Spinal cord (tissue), 10 donors: ENCODE data around the gene AUTS2. TPM values are rescaled to one million over a fixed set of nuclear protein-coding genes. Genes with fewer than 3 reads are reported as not detected.
A peak's percentile ranks its signal among the peaks of the same experiment; 100 is the strongest.

Experiments
- DNase-seq, 6 donors: peaks; one replicate each; pipeline versions ENCODE4 v3.0.0 to v3.0.0-alpha.2; 2013 to 2015; ENCODE audit warnings: low spot score in 6 of 6, low read depth in 4 of 6
- H3K27ac ChIP-seq: one replicate; pipeline ENCODE4 v1.5.1; 2013; ENCODE audit warnings: low read depth, low read length, control low read depth
- H3K27me3 ChIP-seq: one replicate; pipeline ENCODE4 v1.6.1; 2013; ENCODE audit warnings: low read length; ENCODE audit not compliant: control insufficient read depth, insufficient read depth
- H3K36me3 ChIP-seq: one replicate; pipeline ENCODE4 v1.6.1; 2013; ENCODE audit warnings: low read length; ENCODE audit not compliant: control insufficient read depth, insufficient read depth
- H3K4me1 ChIP-seq: one replicate; pipeline ENCODE4 v1.6.1; 2013; ENCODE audit warnings: low read length; ENCODE audit not compliant: control insufficient read depth, insufficient read depth
- H3K4me3 ChIP-seq: one replicate; pipeline ENCODE4 v1.5.1; 2013; ENCODE audit warnings: low read depth, low read length, control low read depth
- H3K9me3 ChIP-seq: one replicate; pipeline ENCODE4 v1.6.1; 2013; ENCODE audit warnings: low read length; ENCODE audit not compliant: control insufficient read depth, insufficient read depth
- WGBS: methylation state at CpG from one replicate; pipeline ENCODE4 v1.1.5; 2013; ENCODE audit warnings: missing lambda C conversion rate; ENCODE audit not compliant: insufficient coverage; 5-methylcytosine and 5-hydroxymethylcytosine counted together
- polyA plus RNA-seq, 2 donors: library from polyadenylated mRNA; unstranded; fragments of 120-200 nt; gene quantifications; one replicate each; pipeline ENCODE4 v1.2.1, GENCODE V29; 2013; ENCODE audit not compliant: insufficient read length in 2 of 2
- total RNA-seq, 2 donors: library from RNA; depleted of rRNA in 1 of 2; stranded (reverse); fragments of 120-200 nt in 1 of 2; fragments of >200 nt in 1 of 2; gene quantifications; one replicate each; pipeline versions ENCODE4 v1.2.3 to v1.2.4, GENCODE V29; 2013 to 2014
- donor health status: healthy.

The AUTS2 gene
- total and polyA plus RNA-seq, 4 donors = 56.2 to 214 (median 135) TPM

GRCh38 chr7:69812756-69813155 lies 214.5 kb downstream of the AUTS2 start:
- no peaks in the 10 kb centered on the region for H3K36me3 ChIP-seq
- H3K4me3 ChIP-seq = no peak overlapping the region
- peaks cover 15% of the 10 kb centered on the region for H3K4me1 ChIP-seq
- H3K9me3 ChIP-seq = no peaks in the 10 kb centered on the region
- H3K27ac ChIP-seq = no peak overlapping the region
- 83% methylated on average over 1 of the region's 1 CpG for WGBS
- no peak for DNase-seq
- no peaks in the 10 kb centered on the region for H3K27me3 ChIP-seq

DNA sequence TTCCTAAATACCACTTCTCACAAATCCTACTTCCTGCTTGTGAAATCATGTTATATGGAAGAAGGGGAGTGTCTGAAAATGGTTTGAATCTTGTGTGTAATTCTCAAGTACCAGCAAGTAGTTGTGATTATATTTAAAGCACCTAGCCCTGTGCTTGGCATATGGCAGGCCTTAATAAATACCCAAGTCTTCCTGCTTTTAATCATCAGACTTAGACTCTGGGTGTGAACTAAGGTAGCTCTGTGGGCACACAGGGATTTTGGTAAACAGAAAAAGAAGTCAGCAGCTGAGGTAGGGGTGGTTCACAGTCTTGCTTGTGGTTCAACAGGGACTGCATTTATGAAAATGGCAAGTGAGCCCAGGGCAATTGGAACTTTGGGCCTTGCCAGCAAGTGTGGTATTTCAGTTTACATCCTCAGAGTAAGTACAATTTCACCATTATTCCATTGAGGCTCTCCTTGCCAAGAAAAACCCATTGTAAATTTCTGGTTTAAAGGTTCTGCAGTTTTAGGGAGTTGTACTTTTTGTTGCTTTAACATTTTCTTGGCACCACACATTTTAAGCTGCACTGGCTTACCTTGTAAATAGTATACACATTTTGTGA lies 215.5 kb downstream of the AUTS2 start:
- DNase-seq = peak in 1 of 6 donors; percentile 33
- H3K27me3 ChIP-seq = no peaks in the 10 kb centered on the region
- peaks cover 18% of the 10 kb centered on the region for H3K4me1 ChIP-seq
- H3K9me3 ChIP-seq = no peaks in the 10 kb centered on the region
- peak overlapping the region; percentile 55 for H3K27ac ChIP-seq
- H3K4me3 ChIP-seq = no peak overlapping the region
- H3K36me3 ChIP-seq = no peaks in the 10 kb centered on the region

GRCh38 chr7:69814421-69814962 lies 216.2 kb downstream of the AUTS2 start:
- DNase-seq = peak in 3 of 6 donors; percentile 33 to 82 (median 68)
- Histone ChIP-seq H3K4me1 (peaks cover 18% of the 10 kb centered on the region), H3K36me3 (no peaks in the 10 kb centered on the region), H3K9me3 (no peaks in the 10 kb centered on the region), H3K4me3 (no peak overlapping the region), H3K27ac (peak overlapping the region; percentile 55), H3K27me3 (no peaks in the 10 kb centered on the region)
- 22% methylated on average over 12 of the region's 14 CpGs for WGBS

DNA sequence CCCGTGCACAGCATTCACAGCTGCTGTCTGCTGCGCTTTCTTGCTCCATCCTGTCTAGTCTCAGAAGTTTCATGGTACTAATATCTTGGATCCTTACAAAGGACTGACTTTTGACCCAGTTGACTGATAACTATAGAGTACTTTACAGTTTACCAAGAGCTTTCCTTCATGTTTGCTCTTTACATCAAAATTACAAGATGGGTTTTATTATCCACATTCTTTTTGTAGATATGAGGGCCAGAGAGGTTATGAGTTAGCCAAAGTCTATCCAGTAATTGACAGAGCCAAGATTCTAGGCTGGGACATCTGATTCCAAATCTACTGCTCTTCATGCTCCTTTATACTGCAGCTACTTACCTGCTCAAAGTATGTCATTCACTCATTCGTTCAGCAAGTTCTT lies 218.2 kb downstream of the AUTS2 start:
- no peak for DNase-seq
- 94% methylated on average over 2 of the region's 3 CpGs for WGBS
- H3K4me1 ChIP-seq = peaks cover 18% of the 10 kb centered on the region
- H3K27me3 ChIP-seq = no peaks in the 10 kb centered on the region
- H3K27ac ChIP-seq = no peak overlapping the region
- H3K9me3 ChIP-seq = no peaks in the 10 kb centered on the region
- H3K4me3 ChIP-seq = no peak overlapping the region
- no peaks in the 10 kb centered on the region for H3K36me3 ChIP-seq

DNA sequence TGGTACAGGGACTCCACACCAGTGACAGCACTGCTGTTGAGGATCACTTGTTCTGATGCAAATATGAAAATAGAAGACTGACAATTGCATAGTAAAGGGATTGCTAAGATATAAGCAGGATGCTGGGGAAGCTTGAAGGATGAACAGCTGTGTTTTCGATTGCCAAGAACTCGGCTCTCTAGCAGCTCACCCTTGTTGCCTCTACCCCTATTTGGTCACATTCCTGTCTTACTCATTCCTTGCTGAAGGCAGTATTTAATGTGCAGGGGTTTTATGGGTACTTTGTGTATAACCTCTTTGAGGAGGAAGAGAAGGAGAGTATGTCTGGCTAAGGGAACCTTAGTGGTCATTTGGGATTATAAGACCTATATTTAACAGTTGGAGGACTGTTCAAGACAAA lies 218.8 kb downstream of the AUTS2 start:
- WGBS = no CpG with 5 or more reads among the region's 2 CpGs
- Histone ChIP-seq H3K4me3 (no peak overlapping the region), H3K9me3 (no peaks in the 10 kb centered on the region), H3K27ac (no peak overlapping the region), H3K36me3 (no peaks in the 10 kb centered on the region), H3K4me1 (peaks cover 18% of the 10 kb centered on the region), H3K27me3 (no peaks in the 10 kb centered on the region)
- no peak for DNase-seq

DNA sequence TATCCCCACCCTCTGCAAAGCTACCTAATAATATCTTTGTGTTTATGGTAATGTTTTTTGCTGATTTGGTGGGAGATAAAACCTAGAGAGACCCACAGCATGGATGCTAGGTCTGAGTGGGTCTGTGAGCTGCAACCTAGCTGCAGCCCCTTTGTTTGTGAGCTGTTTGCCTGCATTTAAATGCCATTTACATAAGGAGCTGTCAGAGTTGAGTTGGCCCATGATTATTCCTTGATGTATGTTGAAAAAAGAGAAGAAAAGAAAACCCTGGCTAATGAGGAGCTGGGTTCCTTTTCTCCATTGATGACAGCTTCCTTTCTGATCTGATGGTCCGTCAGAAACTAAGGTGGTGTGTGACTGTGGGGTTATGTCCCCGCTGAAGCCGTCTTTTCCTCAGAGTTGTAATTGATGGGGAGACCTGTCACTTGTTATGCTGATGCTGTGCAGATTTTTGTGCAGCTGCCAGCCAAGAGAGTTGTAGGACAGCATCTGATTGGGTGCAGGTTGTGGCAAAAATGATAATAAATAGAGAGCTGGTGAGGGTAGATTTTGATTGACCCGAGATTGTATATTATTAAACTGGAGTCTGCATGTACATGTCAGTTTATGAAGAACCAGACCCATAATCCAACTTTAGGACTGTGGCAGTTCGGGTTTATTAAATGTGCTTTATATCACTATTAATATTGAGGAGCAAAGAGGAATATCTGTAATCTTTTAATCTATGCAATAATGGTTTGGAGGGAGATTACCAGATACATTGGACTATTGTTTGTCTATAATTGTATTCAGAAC lies 219.8 kb downstream of the AUTS2 start:
- peak in 1 of 6 donors; percentile 49 for DNase-seq
- Histone ChIP-seq H3K27ac (no peak overlapping the region), H3K36me3 (no peaks in the 10 kb centered on the region), H3K4me3 (no peak overlapping the region), H3K9me3 (no peaks in the 10 kb centered on the region), H3K4me1 (peaks cover 18% of the 10 kb centered on the region), H3K27me3 (no peaks in the 10 kb centered on the region)
- 56% methylated on average over 3 of the region's 5 CpGs for WGBS

DNA sequence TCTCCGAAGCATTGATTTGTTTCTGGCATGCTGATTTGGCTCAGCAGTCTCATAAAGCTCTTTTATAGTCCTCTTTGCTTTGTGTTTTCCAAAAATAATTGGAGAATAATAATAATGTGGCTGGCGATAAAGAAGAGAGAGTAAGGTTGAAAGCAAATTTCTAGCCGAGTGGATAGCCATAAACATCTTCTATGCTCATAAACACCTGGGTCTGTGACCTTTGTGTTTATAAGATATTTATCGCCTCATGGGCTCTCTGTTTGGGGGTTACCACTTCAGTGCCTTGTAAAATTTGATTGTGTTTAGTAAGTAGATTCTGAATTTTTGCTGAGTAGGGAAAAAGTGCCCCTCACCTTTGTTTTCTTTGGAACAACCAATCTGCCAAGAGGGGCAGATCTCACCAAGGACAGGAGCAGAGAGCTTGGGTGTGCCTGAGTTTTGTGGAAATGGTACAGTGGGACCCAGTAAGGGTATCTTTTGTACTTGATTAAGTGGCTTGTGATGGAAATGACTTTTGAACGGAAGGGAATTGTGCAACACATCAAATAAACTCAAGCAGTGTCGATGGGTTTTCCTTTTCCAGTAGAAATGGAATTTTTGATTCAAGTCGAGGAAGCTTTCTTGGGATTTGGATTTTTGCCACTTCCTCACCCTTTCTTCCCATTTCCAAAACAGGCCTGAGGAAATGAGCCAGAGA lies 220.5 kb downstream of the AUTS2 start:
- DNase-seq = no peak
- Histone ChIP-seq H3K9me3 (no peaks in the 10 kb centered on the region), H3K27me3 (no peaks in the 10 kb centered on the region), H3K36me3 (no peaks in the 10 kb centered on the region), H3K4me3 (no peak overlapping the region), H3K4me1 (peaks cover 17% of the 10 kb centered on the region), H3K27ac (no peak overlapping the region)
- WGBS = 83% methylated on average over 2 of the region's 7 CpGs

DNA sequence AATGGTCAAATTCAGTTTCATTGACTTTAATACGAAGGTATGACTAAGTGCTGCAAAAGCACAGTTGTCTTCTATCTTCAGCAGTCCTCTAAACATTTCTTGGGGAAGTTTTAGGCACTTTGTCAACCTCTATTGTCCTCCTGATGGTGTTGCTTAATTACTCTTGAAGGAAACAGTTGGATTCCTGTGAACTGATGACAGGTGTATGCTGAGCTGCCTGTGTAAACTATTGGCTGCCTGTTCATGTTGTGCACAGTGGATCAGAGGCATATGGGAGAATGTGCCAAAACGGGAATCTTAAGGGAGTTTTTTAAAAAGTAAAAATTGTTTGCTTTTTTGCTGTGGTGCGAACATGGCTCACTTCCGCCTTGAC lies 221.0 kb downstream of the AUTS2 start:
- Histone ChIP-seq H3K4me1 (peaks cover 12% of the 10 kb centered on the region), H3K4me3 (no peak overlapping the region), H3K36me3 (no peaks in the 10 kb centered on the region), H3K27ac (no peak overlapping the region), H3K27me3 (no peaks in the 10 kb centered on the region), H3K9me3 (no peaks in the 10 kb centered on the region)
- DNase-seq = peak in 2 of 6 donors; percentile 41 to 72
- 79% methylated on average over 3 of the region's 4 CpGs for WGBS

GRCh38 chr7:69820479-69821192 lies 222.4 kb downstream of the AUTS2 start:
- Histone ChIP-seq H3K36me3 (no peaks in the 10 kb centered on the region), H3K27ac (no peak overlapping the region), H3K9me3 (no peaks in the 10 kb centered on the region), H3K4me1 (peaks cover 8% of the 10 kb centered on the region), H3K27me3 (no peaks in the 10 kb centered on the region), H3K4me3 (no peak overlapping the region)
- WGBS = 81% methylated on average over 2 of the region's 3 CpGs
- DNase-seq = no peak
